Left lung (tissue), 10 donors: ENCODE data around the gene AGAP1. TPM values are rescaled to one million over a fixed set of nuclear protein-coding genes. Genes with fewer than 3 reads are reported as not detected.

Experiments used
- ATAC-seq: fragments of 200-7000 bp; cut with Tn5 transposase; one replicate; pipeline ENCODE4 v1.9.1; 2020; ENCODE audit warnings: moderate library complexity
- DNase-seq, 4 donors: peaks; one replicate each; pipeline ENCODE4 v3.0.0-alpha.2; 2013 to 2020
- H3K27ac ChIP-seq, 2 donors: fragments of 200-600 bp; sonication (generic) in 1 of 2; one replicate each; pipeline versions ENCODE4 v1.5.0 to v1.8.0; 2020 to 2021
- H3K27me3 ChIP-seq, 2 donors: fragments of 200-600 bp; sonication (generic) in 1 of 2; one replicate each; pipeline versions ENCODE4 v1.5.0 to v1.8.0; 2020 to 2021
- H3K36me3 ChIP-seq, 2 donors: fragments of 200-600 bp; sonication (generic) in 1 of 2; one replicate each; pipeline versions ENCODE4 v1.5.0 to v1.8.0; 2020 to 2021
- H3K4me1 ChIP-seq, 2 donors: fragments of 200-600 bp; one replicate each; pipeline ENCODE4 v1.8.0; 2021
- H3K4me3 ChIP-seq, 2 donors: fragments of 200-600 bp; sonication (generic) in 1 of 2; one replicate each; pipeline versions ENCODE4 v1.5.0 to v1.8.0; 2020 to 2021; ENCODE audit warnings: mild to moderate bottlenecking in 1 of 2
- H3K9me3 ChIP-seq, 2 donors: fragments of 200-600 bp; sonication (generic) in 1 of 2; one replicate each; pipeline versions ENCODE4 v1.5.0 to v1.8.0; 2020 to 2021
- intact Hi-C, 2 donors: fragments of 100-400 bp; cut with DNase I; formaldehyde crosslinking; loops; one replicate each; pipeline versions ENCODE4 v1.11.2 to v1.14.2; 2022
- polyA plus RNA-seq, 6 donors: library from polyadenylated mRNA; unstranded; fragments of 120-200 nt; gene quantifications; one replicate each; pipeline ENCODE4 v1.2.1, GENCODE V29; 2013; ENCODE audit not compliant: insufficient read length in 6 of 6
- total RNA-seq, 2 donors: library from RNA; stranded (reverse); fragmentation: NEBNext Ultra II Directional; extraction: Animal tissue kit (Norgen Biotek cat#: 25700); gene quantifications; one replicate each; pipeline ENCODE4 v1.2.1, GENCODE V29; 2021
- TF ChIP-seq, protein P1 (sequence below), 2 donors: fragments of 200-600 bp; sonication (generic) in 1 of 2; IDR thresholded peaks; one replicate each; pipeline versions ENCODE4 v1.5.0 to v1.8.0; 2021; ENCODE audit warnings: antibody characterized with exemption in 2 of 2
- donor health status: DM: no; HTN: yes; CAD: no.
- donor health status: DM: no; HTN: no; CAD: no.

Gene AGAP1
- total and polyA plus RNA-seq, 8 donors = 13.1 to 25.4 (median 22.4) TPM

DNA sequence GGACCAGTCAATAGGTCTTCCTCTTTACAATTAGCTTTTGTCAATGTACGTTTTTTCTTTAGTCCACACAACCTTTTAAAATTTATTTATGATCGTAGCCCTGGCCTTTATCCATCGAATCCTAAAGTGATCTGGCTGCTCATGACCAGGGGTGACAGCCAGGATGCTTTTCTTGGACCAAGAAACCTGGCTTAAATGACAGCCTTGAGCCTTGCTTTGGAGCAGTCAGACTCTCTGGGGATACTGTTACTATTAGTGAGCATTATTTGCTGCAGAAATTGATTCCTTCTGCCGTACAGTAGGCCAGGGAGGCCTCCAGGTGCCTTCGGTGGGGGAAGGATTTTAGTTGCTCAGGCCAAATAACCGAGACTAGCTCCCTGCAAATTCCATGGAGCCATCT is 70.2 kb downstream of the AGAP1 start:
- Histone ChIP-seq H3K27me3 (no peaks in the 10 kb centered on the region), H3K27ac (no peak overlapping the region), H3K4me1 (peaks cover 0 to 12% of the 10 kb centered on the region in 2 donors), H3K9me3 (peaks cover 0 to 9% of the 10 kb centered on the region in 2 donors), H3K4me3 (no peak overlapping the region), H3K36me3 (no peaks in the 10 kb centered on the region)
- TF ChIP-seq, protein P1, sequence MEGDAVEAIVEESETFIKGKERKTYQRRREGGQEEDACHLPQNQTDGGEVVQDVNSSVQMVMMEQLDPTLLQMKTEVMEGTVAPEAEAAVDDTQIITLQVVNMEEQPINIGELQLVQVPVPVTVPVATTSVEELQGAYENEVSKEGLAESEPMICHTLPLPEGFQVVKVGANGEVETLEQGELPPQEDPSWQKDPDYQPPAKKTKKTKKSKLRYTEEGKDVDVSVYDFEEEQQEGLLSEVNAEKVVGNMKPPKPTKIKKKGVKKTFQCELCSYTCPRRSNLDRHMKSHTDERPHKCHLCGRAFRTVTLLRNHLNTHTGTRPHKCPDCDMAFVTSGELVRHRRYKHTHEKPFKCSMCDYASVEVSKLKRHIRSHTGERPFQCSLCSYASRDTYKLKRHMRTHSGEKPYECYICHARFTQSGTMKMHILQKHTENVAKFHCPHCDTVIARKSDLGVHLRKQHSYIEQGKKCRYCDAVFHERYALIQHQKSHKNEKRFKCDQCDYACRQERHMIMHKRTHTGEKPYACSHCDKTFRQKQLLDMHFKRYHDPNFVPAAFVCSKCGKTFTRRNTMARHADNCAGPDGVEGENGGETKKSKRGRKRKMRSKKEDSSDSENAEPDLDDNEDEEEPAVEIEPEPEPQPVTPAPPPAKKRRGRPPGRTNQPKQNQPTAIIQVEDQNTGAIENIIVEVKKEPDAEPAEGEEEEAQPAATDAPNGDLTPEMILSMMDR (IDR thresholded peaks at IDR 0.05) = no peak
- no peak for DNase-seq
- intact Hi-C loops = no loop called here
- no peak for ATAC-seq

DNA sequence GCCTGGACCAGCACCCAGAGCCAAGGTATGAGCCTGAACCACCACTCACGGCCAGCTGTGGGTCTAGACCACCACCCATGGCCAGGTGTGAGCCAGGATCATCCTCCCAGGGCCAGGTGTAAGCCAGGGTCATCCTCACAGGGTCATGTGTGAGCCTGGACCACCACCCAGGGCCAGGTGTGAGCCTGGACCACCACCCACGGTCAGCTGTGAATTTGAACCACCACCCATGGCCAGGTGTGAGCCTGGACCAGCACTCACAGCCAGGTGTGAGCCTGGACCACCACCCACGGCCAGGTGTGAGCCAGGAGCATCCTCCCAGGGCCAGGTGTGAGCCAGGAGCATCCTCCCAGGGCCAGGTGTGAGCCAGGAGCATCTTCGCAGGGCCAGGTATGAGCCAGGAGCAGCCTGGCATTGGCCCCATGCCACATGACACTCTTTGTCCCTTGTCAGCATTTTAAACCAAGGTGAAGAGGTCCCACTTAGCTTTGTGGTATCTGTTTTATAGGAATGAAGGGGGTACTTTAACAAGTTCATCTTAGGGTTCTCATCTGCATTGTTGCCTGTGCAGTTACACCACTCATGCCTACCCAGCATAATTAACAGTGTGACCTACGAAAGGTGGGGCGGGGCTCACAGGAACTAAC is 71.2 kb downstream of the AGAP1 start:
- no peak for DNase-seq
- H3K36me3 ChIP-seq = no peaks in the 10 kb centered on the region
- H3K27ac ChIP-seq = no peak overlapping the region
- ATAC-seq = no peak
- no peak overlapping the region for H3K4me3 ChIP-seq
- H3K9me3 ChIP-seq = peaks cover 0 to 12% of the 10 kb centered on the region in 2 donors
- no peaks in the 10 kb centered on the region for H3K27me3 ChIP-seq
- peaks cover 0 to 12% of the 10 kb centered on the region in 2 donors for H3K4me1 ChIP-seq
- TF ChIP-seq, protein P1 (IDR thresholded peaks at IDR 0.05) = no peak
- intact Hi-C loops = no loop called here

DNA sequence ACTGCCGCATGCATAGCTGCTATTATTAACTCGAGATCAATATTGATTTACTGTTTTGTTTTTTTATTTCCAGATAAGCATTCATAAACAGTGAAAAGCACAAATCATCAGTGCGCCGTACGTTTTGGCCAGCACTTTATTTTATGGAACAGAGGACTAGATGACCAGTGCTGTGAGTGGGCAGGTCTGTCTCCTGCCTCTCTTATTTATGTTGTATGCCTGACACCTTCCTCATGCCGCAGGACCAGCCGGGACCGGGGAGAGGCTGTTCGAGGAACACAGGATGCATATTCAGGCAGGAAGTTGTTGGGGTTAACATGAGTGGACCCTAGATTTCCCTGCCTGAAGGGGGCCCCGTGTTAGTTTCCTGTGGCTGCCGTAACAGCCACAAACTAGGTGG is 72.6 kb downstream of the AGAP1 start:
- Histone ChIP-seq H3K36me3 (no peaks in the 10 kb centered on the region), H3K4me1 (peaks cover 0 to 12% of the 10 kb centered on the region in 2 donors), H3K4me3 (no peak overlapping the region), H3K9me3 (peaks cover 0 to 12% of the 10 kb centered on the region in 2 donors), H3K27me3 (no peaks in the 10 kb centered on the region), H3K27ac (no peak overlapping the region)
- intact Hi-C loops = no loop called here
- DNase-seq (no peak), ATAC-seq (no peak)
- TF ChIP-seq, protein P1 (IDR thresholded peaks at IDR 0.05) = no peak

DNA sequence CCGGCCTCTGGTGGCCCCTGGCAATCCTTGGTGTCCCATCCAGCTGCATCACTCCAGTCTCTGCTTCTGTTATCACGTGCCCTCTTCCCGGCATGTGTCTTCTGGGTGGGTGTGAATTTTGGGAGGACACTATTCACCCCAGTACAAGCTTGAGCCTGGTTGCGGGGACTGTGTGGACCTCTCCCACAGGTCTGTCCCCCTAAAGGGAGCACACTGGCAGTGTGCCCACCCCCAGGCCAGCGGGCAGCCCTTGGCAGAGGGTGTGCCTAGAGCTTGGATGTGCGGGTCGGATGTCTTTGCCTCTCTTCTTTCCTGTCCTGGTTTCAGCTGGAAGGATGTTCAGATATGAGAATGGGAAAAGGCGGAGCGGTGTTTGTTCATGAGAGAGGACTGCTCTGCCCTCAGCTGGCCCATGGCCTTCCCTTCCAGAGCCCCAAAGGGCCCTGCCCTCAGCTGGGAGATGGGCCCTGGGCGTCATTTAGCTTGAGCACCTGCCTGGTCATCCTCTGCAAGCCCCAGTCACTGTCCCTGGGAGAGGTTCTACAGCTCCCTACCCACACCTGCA is 73.2 kb downstream of the AGAP1 start:
- Histone ChIP-seq H3K4me3 (no peak overlapping the region), H3K27me3 (no peaks in the 10 kb centered on the region), H3K27ac (no peak overlapping the region), H3K9me3 (peaks cover 0 to 12% of the 10 kb centered on the region in 2 donors), H3K4me1 (peaks cover 0 to 8% of the 10 kb centered on the region in 2 donors), H3K36me3 (no peaks in the 10 kb centered on the region)
- TF ChIP-seq, protein P1 (IDR thresholded peaks at IDR 0.05) = no peak
- ATAC-seq (no peak), DNase-seq (no peak)
- intact Hi-C loops = no loop called here

DNA sequence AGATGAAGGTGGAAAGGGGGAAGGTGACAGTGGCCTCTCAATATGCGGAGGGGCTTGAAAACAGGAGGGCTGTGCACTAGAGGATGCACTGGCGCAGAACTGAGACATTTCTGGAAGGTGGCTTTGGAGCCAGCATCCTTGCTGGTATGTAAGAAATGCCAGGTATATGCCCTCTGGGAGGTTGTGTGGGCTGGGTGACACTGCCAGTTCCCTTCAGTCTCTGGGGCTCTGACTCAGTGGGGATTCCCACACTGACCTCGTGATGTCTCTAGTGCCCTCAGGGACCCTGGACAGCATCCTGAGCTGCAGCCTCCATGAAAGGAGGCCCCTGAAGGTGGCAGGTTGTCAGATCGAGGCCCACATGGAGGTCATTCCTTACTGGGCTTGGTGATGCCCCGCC is 74.0 kb downstream of the AGAP1 start:
- no peak for DNase-seq
- H3K4me3 ChIP-seq = no peak overlapping the region
- peaks cover 0 to 12% of the 10 kb centered on the region in 2 donors for H3K9me3 ChIP-seq
- no peaks in the 10 kb centered on the region for H3K27me3 ChIP-seq
- no peaks in the 10 kb centered on the region for H3K36me3 ChIP-seq
- ATAC-seq = no peak
- no peak overlapping the region for H3K27ac ChIP-seq
- intact Hi-C loops = no loop called here
- H3K4me1 ChIP-seq = peaks cover 0 to 8% of the 10 kb centered on the region in 2 donors
- TF ChIP-seq, protein P1 (IDR thresholded peaks at IDR 0.05) = no peak
